ENCODE measurements around the gene SPAG6.

DNA sequence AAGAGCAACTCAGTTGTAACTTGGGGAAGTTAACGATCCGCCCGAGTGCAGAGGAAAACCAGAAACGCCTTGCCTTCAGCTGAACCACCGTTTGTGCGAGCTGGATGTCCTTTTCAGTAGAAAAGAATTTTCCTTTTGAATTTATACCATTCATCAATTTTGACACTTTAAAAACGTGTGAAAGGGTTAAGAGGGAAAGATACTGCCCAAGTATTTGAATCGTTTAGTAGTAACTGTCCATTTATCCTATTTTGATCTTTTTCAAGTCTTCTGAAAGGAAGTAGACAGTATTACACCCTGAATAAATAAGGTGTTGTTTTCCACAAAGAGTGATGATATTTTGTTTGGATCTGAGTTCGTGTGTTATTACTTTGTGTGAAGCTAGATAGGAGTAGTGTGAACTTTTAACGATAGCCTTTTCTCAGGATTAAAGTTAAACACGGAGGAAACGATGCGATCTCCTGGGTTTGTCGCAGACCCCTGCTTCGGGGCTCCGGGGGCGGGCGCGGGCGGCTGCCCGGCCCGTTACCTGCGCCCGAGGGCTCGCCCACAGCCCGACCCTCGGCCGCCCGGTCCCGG lies 25.2 kb upstream of the SPAG6 start:
- no peak for TF ChIP-seq SUZ12 (IDR thresholded peaks at IDR 0.05; ENCODE audit: extremely low read depth, insufficient read depth, insufficient read length)
- TF ChIP-seq YY1 (IDR thresholded peaks at IDR 0.05; ENCODE audit: insufficient read depth, insufficient read length) = no peak
- TF ChIP-seq ZNF274 (IDR thresholded peaks at IDR 0.05; ENCODE audit: low read depth, low read length) = no peak
